Suprapubic skin (tissue), 4 donors: ENCODE results near the gene CREB3L4.

Experiments
- EP300 ChIP-seq: sonication (generic); formaldehyde crosslinking; IDR thresholded peaks from one replicate; pipeline ENCODE4 v1.6.1; 2017; ENCODE audit warnings: antibody characterized with exemption
- POLR2AphosphoS5 ChIP-seq, 3 donors: sonication (generic); formaldehyde crosslinking; IDR thresholded peaks; one replicate each; pipeline ENCODE4 v1.6.1; 2017; ENCODE audit warnings: antibody characterized with exemption in 3 of 3
- TF ChIP-seq, protein P1 (sequence below), 2 donors: fragments of 200-600 bp in 1 of 2; fragments of 450-650 bp in 1 of 2; sonication (generic) in 1 of 2; IDR thresholded peaks; one replicate each; pipeline ENCODE4 v1.5.1; 2016 to 2019; ENCODE audit warnings: antibody characterized with exemption in 2 of 2, mild to moderate bottlenecking in 1 of 2, moderate library complexity in 1 of 2

DNA sequence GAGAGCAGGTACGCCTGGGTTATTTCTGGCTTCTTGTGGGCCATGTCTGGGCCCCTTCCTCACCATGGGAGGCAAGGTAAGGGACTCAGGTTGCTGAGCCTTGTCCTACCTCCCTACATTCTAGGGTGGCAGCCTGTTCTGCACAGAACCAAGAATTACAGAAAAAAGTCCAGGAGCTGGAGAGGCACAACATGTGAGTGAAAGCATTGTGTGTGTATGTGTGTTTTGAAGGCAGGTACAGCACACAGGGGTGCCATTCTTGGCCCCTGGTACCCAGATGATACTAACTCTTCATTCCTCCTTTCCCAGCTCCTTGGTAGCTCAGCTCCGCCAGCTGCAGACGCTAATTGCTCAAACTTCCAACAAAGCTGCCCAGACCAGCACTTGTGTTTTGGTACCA lies 5.4 kb downstream of the CREB3L4 start:
- TF ChIP-seq, protein P1, sequence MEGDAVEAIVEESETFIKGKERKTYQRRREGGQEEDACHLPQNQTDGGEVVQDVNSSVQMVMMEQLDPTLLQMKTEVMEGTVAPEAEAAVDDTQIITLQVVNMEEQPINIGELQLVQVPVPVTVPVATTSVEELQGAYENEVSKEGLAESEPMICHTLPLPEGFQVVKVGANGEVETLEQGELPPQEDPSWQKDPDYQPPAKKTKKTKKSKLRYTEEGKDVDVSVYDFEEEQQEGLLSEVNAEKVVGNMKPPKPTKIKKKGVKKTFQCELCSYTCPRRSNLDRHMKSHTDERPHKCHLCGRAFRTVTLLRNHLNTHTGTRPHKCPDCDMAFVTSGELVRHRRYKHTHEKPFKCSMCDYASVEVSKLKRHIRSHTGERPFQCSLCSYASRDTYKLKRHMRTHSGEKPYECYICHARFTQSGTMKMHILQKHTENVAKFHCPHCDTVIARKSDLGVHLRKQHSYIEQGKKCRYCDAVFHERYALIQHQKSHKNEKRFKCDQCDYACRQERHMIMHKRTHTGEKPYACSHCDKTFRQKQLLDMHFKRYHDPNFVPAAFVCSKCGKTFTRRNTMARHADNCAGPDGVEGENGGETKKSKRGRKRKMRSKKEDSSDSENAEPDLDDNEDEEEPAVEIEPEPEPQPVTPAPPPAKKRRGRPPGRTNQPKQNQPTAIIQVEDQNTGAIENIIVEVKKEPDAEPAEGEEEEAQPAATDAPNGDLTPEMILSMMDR (IDR thresholded peaks at IDR 0.05) = no peak
- TF ChIP-seq EP300 = no peak
- TF ChIP-seq POLR2AphosphoS5 (IDR thresholded peaks at IDR 0.05) = no peak
